Measurements from ENCODE around the gene FOXI3.
"Not testable (repeated sequence)": the region's sequence is repeated elsewhere in the genome, so short reads cannot be mapped to it uniquely, and the experiment has no call there.

The FOXI3 gene

GRCh38 chr2:88442061-88442460 lies 10.4 kb downstream of the FOXI3 start:
- DNase-seq (ENCODE audit: low read depth) = no peak

GRCh38 chr2:88437010-88437409 lies 15.5 kb downstream of the FOXI3 start:
- no peak for DNase-seq (ENCODE audit: low read depth)

- no peak for DNase-seq (ENCODE audit: low read depth)
Observed at GRCh38 chr2:88429929-88430328, 22.6 kb downstream of the FOXI3 start.

GRCh38 chr2:88423733-88424132 lies 28.8 kb downstream of the FOXI3 start:
- no peak for DNase-seq (ENCODE audit: low read depth)

- DNase-seq (ENCODE audit: low read depth) = not testable (repeated sequence)
Observed at GRCh38 chr2:88419051-88419450, 33.4 kb downstream of the FOXI3 start.

- no peak for DNase-seq (ENCODE audit: low read depth)
Observed at GRCh38 chr2:88416016-88416663, 36.4 kb downstream of the FOXI3 start.

- not testable (repeated sequence) for DNase-seq (ENCODE audit: low read depth)
Observed at GRCh38 chr2:88408870-88409269, 43.6 kb downstream of the FOXI3 start.

GRCh38 chr2:88400037-88400767 lies 52.3 kb downstream of the FOXI3 start:
- no peak for DNase-seq (ENCODE audit: low read depth)

- no peak for DNase-seq (ENCODE audit: low read depth)
Observed at GRCh38 chr2:88398180-88398579, 54.3 kb downstream of the FOXI3 start.
